Measurements from ENCODE around the gene CPHXL.

Gene CPHXL

DNA sequence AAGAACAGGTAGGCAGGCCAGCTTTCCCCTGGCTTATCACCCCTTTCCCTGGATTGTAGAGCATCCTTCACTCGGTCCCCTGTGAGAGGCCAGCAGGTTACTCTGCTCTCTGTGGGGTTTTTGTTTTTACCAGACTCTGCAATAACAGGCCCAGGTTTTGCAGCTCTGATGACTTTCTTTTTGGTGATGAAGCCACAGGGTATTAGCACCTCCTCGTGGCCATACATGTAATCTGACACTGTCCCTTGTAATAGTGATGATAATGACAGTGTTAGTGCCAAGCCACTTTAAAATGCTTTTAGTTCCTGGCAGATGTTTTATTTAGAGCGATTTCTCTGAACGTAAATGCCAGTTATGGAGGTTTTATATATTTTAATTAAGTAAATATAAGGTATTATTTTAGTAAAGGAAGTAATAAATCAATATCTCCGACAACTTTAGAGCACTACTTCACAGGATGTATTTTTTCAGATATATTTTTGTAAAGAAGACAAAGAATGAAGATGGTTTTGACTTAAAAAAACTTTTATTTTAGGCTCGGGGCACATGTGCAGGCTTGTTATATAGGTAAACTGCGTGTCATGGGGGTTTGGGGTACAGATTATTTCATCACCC is 38.0 kb upstream of the CPHXL start:
- no peak for TF ChIP-seq SNAI2 (CRISPR knock-in tag; IDR thresholded peaks at IDR 0.05)
- TF ChIP-seq PPARA (CRISPR knock-in tag; IDR thresholded peaks at IDR 0.05; ENCODE audit: borderline replicate concordance) = no peak
- no peak for TF ChIP-seq ARNTL (CRISPR knock-in tag; IDR thresholded peaks at IDR 0.05; ENCODE audit: borderline replicate concordance, low read depth)
- TF ChIP-seq CREB5 (CRISPR knock-in tag; IDR thresholded peaks at IDR 0.05; ENCODE audit: low read depth) = no peak
- TF ChIP-seq ZFP3 (CRISPR knock-in tag; IDR thresholded peaks at IDR 0.05) = no peak
- TF ChIP-seq TSHZ2 (CRISPR knock-in tag; IDR thresholded peaks at IDR 0.05) = no peak
- no peak for TF ChIP-seq ZNF565 (CRISPR knock-in tag; conservative IDR thresholded peaks at IDR 0.05; ENCODE audit: low read depth)
- no peak for TF ChIP-seq ZNF8 (CRISPR knock-in tag; IDR thresholded peaks at IDR 0.05)
- TF ChIP-seq CSDC2 (CRISPR knock-in tag; IDR thresholded peaks at IDR 0.05) = no peak

DNA sequence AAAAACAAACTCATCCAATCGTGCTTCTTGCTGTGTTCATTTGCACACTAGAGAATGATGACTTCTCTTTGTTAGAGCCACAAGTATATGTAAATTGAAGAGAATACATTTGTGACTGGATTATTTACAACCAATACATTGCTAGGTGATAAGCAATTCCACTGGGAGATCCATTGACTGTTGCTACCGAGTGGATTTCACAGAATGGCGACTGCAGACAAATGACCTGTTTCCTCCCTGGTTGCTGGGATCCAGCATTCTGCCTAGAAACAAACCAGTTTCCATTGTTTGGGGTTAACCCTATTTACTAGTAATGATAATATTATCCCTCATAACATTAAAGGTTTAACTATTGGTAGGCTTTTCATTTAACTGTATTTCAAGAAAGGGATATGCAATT is 36.9 kb upstream of the CPHXL start:
- ATAC-seq = no peak
- TF ChIP-seq POU6F1 (CRISPR knock-in tag; IDR thresholded peaks at IDR 0.05; ENCODE audit: borderline replicate concordance, low read depth) = no peak
- TF ChIP-seq GLIS3 (CRISPR knock-in tag; IDR thresholded peaks at IDR 0.05) = no peak
- TF ChIP-seq ZFP3 (CRISPR knock-in tag; IDR thresholded peaks at IDR 0.05) = no peak
- no peak for TF ChIP-seq TSHZ2 (CRISPR knock-in tag; IDR thresholded peaks at IDR 0.05)
- no peak for TF ChIP-seq ZC3H10 (CRISPR knock-in tag; IDR thresholded peaks at IDR 0.05)
- no peak for TF ChIP-seq RARB (CRISPR knock-in tag; IDR thresholded peaks at IDR 0.05)
- TF ChIP-seq CSRNP3 (CRISPR knock-in tag; IDR thresholded peaks at IDR 0.05) = no peak
- no peak for TF ChIP-seq ZNF8 (CRISPR knock-in tag; IDR thresholded peaks at IDR 0.05)
- no peak for TF ChIP-seq CSDC2 (CRISPR knock-in tag; IDR thresholded peaks at IDR 0.05)
- no peak for TF ChIP-seq ZFP30 (CRISPR knock-in tag; IDR thresholded peaks at IDR 0.05)
- no peak for TF ChIP-seq ZNF70 (CRISPR knock-in tag; IDR thresholded peaks at IDR 0.05)
- TF ChIP-seq CREB5 (CRISPR knock-in tag; IDR thresholded peaks at IDR 0.05; ENCODE audit: low read depth) = no peak

More for the DNA sequence above, 38.0 kb upstream of the CPHXL start:
- peak; percentile 98 for ATAC-seq

DNA sequence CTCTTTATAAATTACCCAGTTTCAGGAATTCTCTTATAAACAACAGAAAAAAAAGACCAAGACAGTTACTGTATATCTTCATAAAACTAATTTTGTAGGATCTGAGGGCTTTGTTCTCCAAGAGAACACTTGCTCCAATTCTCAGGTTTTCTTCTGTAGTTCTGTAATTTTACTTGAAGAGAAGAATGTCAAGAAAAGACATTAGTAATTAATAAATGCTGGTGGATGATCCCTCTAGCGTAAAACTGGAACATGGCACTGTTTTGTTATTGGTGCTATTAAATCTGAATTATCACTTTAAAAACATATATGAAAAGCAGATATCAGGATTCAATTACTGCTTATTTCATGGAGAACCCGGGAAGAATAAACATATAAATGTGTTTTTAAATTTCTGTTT is 36.5 kb upstream of the CPHXL start:
- TF ChIP-seq, protein P1, sequence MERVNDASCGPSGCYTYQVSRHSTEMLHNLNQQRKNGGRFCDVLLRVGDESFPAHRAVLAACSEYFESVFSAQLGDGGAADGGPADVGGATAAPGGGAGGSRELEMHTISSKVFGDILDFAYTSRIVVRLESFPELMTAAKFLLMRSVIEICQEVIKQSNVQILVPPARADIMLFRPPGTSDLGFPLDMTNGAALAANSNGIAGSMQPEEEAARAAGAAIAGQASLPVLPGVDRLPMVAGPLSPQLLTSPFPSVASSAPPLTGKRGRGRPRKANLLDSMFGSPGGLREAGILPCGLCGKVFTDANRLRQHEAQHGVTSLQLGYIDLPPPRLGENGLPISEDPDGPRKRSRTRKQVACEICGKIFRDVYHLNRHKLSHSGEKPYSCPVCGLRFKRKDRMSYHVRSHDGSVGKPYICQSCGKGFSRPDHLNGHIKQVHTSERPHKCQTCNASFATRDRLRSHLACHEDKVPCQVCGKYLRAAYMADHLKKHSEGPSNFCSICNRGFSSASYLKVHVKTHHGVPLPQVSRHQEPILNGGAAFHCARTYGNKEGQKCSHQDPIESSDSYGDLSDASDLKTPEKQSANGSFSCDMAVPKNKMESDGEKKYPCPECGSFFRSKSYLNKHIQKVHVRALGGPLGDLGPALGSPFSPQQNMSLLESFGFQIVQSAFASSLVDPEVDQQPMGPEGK (CRISPR knock-in tag; IDR thresholded peaks at IDR 0.05; ENCODE audit: borderline replicate concordance) = no peak
- no peak for TF ChIP-seq ZFP3 (CRISPR knock-in tag; IDR thresholded peaks at IDR 0.05)
- TF ChIP-seq POU6F1 (CRISPR knock-in tag; IDR thresholded peaks at IDR 0.05; ENCODE audit: borderline replicate concordance, low read depth) = no peak
- TF ChIP-seq ZNF70 (CRISPR knock-in tag; IDR thresholded peaks at IDR 0.05) = no peak
- ATAC-seq = no peak
